Stimulated activated CD4-positive, alpha-beta T cell treated with anti-CD3 and anti-CD28 coated beads, Interleukin-2, amount 100 ng/mL, for 24 hours (primary cell): Measurements from ENCODE around the gene UPF2.
"Not testable (repeated sequence)": the region's sequence is repeated elsewhere in the genome, so short reads cannot be mapped to it uniquely, and the experiment has no call there.

Experiments
- DNase-seq, 2 donors: peaks; one replicate each; pipeline ENCODE4 v3.0.0-alpha.2; 2020

The UPF2 gene

GRCh38 chr10:12036073-12036655 lies 6.4 kb downstream of the UPF2 start:
- DNase-seq = no peak

GRCh38 chr10:12031404-12031803 lies 11.2 kb downstream of the UPF2 start:
- no peak for DNase-seq

- no peak for DNase-seq
Observed at GRCh38 chr10:12027539-12027938, 15.1 kb downstream of the UPF2 start.

DNA sequence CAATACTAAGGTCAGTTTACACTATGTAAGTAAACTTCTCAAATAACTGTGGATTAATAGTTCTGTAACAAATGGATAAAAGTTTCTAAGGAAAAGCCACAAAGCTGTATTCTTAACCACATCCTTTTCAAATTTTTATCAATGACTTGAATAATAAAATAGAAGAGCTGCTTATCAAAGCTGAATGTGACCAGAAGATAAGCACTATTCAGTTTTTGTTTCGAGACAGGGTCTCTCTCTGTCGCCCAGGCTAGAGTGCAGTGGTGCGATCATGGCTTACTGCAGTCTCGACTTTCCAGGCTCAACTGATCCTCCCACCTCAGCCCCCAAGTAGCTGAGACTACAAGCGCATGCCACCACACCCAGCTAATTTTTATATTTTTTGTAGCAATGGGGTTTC lies 17.0 kb downstream of the UPF2 start:
- no peak for DNase-seq

DNA sequence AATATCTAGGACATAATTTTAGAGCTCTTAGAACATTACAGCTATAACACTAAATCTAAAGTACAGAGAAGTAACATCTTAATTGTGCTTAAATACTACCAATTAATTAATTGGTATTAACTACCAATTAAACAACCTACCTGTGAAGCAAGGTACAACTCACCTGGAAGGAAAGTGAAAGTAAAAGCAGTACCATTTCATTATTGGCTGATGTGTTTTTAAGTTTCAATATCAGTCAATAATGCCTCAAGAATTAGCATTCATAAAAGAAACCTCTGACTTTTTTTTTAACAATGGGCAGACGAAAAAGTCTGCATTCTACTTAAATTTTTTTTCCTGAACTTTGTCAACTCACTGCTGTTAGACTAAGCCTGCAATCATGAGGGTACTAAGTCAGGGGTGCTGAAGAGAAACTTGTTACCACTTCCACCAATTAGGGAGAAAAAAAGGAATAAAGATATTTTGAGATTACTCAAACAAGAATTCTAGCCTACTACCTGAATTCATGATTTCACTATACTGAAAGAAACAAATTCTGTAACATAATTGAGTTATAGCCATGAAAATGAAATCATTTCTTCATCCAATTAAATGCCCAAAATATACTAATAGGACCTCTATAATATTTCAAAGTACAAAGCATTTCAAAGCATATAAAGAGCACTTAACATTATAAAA lies 19.9 kb downstream of the UPF2 start:
- DNase-seq = no peak

DNA sequence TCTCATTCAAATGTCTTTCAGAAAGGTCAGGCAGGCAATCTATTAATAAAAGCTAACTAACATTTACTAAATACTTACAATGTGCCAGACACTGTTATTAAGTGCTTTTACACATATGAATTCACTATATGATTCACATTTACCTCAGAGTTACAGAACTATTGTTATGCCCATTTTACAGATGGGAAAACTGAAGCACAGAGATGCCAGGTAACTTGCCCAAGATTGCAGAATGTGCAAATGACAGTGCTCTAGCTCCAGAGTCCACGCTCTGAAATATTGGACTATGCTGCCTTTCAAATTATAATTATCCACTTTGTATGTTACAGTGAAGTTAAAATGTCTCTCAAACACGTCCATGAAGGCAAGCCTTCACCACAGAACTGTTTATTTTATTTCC lies 22.0 kb downstream of the UPF2 start:
- no peak for DNase-seq

- no peak for DNase-seq
Observed at GRCh38 chr10:12019283-12019971, 23.2 kb downstream of the UPF2 start.

- DNase-seq = no peak
Observed at GRCh38 chr10:12018438-12019282, 23.9 kb downstream of the UPF2 start.

- no peak for DNase-seq
Observed at GRCh38 chr10:12013926-12014325, 28.7 kb downstream of the UPF2 start.

DNA sequence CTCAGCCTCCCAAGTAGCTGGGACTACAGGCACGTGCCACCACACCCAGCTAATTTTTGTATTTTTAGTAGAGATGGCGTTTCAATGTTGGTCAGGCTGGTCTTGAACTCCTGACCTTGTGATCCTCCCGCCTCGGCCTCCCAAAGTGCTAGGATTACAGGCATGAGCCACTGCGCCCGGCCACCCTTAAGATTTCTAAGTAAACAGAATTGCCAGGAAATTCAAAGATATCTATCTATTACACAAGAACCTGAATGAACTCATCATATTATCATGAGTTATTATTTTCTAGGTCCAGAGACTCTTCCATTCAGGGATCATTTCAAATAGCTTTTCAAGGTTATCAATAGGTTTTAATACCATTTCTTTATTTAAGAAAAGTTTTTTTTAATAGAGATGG lies 29.2 kb downstream of the UPF2 start:
- not testable (repeated sequence) for DNase-seq

GRCh38 chr10:12010353-12010752 lies 32.3 kb downstream of the UPF2 start:
- no peak for DNase-seq

GRCh38 chr10:12008842-12009241 lies 33.8 kb downstream of the UPF2 start:
- DNase-seq = not testable (repeated sequence)

- DNase-seq = no peak
Observed at GRCh38 chr10:12006671-12007070, 35.9 kb downstream of the UPF2 start.

- no peak for DNase-seq
Observed at GRCh38 chr10:11993834-11994468, 48.7 kb downstream of the UPF2 start.

- no peak for DNase-seq
Observed at GRCh38 chr10:11988924-11989323, 53.7 kb downstream of the UPF2 start.

DNA sequence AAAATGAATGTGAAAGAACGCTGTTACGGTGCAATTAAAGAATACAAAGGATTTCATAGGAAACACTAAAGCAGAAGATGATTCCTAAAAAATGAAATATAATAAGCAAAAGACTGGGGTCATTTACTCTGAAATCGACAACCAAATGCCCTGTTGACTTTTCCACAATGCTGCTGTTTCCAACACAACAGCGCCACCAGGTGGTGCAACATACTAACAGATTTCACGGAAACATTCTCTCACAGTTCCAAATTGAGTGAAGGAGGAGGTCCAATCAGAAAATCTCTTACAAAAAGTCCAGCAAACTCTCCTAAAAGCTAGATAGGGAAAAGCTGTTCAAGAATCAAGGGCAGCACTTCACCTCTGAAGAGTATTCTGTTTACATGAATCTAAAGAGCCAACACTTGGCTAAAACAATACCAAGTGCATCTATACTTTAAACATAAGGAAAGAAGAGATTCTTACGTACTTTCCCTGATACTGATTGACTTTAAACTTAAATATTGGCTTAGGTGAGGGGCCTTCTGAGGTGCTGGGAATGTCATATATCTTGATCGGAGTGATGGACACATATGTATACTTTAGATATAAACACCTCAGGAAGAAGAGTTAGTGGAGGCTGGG lies 55.9 kb downstream of the UPF2 start:
- DNase-seq = peak; percentile 80 to 81

GRCh38 chr10:11982253-11982652 lies 60.4 kb downstream of the UPF2 start:
- no peak for DNase-seq

GRCh38 chr10:11975795-11976194 lies 66.8 kb downstream of the UPF2 start:
- no peak for DNase-seq

DNA sequence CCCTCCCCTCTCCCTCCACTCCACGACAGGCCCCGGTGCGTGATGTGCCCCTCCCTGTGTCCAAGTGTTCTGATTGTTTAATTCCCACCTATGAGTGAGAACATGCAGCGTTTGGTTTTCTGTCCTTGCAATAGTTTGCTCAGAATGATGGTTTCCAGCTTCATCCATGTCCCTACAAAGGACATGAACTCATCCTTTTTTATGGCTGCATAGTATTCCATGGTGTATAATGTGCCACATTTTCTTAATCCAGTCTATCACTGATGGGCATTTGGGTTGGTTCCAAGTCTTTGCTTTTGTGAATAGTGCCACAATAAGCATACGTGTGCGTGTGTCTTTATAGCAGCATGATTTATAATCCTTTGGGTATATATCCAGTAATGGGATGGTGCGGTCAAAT lies 70.1 kb downstream of the UPF2 start:
- DNase-seq = not testable (repeated sequence)

- no peak for DNase-seq
Observed at GRCh38 chr10:11962176-11962575, 80.4 kb downstream of the UPF2 start.

DNA sequence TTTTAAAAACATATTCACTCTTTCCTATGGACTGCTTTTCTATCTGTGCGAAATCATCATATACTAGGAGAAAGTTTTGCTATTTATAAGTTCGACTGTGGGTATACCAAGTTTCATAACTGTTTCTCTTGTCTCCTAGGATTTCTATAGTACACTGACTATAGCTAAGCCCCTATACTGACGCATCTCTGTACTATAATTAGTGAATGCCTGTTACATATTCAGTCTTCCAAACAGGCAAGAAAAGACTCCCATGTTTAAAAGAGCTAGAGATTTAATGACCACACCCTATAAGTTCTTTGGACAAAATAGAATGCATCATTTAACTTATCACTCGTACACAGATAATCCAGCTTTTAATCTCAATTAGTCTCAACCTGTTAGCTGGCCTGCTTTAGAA lies 80.8 kb downstream of the UPF2 start:
- DNase-seq = no peak

GRCh38 chr10:11959966-11960365 lies 82.6 kb downstream of the UPF2 start:
- no peak for DNase-seq
